ENCODE data around the gene PTPRG. TPM values are rescaled to one million over a fixed set of nuclear protein-coding genes. Genes with fewer than 3 reads are reported as not detected.
"Not testable (repeated sequence)": the region's sequence is repeated elsewhere in the genome, so short reads cannot be mapped to it uniquely, and the experiment has no call there.

Gene PTPRG
- polyA plus RNA-seq, 10 donors: 25.7 to 37.0 (median 33.0) TPM

GRCh38 chr3:61716693-61717092 lies 155.3 kb downstream of the PTPRG start:
- DNase-seq: not testable (repeated sequence)

GRCh38 chr3:61718565-61718964 lies 157.2 kb downstream of the PTPRG start:
- DNase-seq: no peak

DNA sequence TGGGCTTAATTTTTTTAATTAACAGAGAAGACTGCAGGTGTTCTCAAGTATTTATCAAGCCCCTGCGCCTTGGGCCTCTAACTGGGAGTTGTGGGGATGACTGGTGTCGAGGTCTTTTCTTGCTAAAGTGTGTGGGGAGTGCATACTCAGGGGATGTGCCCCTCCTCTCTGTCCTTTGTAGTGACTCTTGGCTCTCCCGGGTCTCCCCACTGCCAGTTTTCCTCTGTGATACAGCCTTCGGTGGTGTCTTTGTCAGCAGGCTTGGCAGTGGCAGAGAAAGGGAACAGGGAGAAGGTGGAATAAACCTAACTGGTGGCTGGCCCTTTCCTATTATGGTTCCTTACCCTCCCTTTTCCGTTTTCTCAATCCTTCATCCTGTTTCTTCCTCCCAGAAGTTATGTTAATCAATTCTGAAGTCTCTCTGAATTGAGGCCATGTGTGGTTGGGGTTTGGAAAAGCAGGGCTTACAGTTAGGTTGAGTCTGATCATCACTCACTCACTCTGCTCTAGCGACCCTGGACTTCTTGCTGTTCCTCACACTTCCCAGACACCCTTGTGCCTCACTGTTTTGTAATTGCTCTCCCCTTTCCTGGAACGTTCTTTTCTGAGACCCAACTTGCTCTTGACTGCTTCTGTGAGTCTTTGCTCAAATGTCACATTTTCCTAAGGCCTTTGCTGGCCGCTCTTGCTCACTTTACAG lies 158.1 kb downstream of the PTPRG start:
- DNase-seq: no peak

DNA sequence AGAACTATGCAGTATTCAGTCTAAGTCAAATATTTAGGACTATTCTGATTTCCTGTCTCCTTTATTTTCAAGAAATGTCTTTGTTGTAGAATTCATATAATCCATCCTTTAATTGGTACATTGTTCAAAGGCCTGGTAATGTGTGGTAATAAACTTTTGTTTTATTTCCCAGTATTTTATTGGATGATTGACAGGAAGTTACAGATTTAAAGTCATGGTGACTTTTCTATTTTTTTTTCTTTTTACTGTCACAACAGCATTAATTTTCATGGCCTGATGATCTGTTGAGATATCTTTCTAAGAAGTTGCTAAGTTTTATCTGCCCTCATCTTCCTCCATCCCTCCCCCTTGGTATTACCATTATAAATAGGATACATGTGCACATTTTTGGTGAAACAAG lies 161.7 kb downstream of the PTPRG start:
- DNase-seq: no peak

DNA sequence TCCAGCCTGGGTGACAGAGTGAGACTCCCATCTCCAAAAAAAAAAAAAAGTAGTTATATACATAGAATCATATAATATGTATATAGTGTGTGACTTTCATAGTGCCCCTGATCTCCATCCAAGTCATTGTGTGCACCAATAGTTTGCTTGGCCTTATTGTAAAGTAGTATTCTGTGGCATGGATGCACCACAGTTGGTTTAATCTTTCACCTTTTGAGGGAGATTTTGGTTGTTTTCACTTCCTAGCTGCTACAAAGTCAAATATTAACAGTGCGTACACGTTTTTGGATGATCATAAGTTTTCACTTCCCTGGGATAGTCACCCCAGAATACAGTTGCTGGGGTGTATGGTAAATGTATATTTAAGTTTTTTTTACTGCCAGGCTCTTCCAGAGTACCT lies 162.8 kb downstream of the PTPRG start:
- DNase-seq: no peak

DNA sequence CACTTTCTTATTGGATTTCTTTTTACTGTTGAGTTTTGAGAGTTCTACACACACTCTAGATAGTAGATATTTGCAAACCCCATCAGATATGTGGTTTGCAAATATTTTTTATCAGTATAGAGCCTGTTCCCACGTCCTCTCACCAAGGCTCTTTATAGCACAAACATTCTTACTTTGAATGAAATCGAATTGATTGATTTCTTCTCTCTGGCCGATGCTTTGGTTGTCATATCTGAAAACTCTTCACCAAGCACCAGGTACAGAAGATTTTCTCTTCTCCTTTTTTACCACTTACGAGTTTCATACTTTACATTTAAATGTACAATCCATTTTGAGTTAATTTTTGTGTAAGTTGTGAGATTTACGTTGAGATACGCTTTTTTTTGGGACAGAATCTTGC lies 163.4 kb downstream of the PTPRG start:
- DNase-seq: no peak

- peak in 1 of 3 donors; percentile 38 for DNase-seq
Observed at GRCh38 chr3:61725851-61726333, 164.5 kb downstream of the PTPRG start.

DNA sequence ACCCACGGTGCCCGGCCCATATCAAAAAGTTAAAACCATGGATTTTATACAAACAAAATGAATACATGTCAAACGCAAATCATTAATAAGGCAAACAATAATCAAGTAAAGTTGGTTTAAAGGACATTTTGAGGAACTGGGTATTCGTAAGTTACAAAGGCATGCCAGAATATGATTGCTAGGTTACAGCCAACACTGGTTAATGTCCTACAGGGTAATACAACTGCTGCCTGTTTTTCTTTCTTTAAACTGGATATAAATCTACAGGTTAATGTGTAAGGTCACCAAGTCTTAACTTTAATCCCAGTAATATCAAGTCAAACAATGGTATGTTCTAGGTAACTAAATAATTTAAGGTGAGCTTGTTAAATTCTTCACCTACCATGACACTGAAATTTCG lies 166.1 kb downstream of the PTPRG start:
- no peak for DNase-seq

DNA sequence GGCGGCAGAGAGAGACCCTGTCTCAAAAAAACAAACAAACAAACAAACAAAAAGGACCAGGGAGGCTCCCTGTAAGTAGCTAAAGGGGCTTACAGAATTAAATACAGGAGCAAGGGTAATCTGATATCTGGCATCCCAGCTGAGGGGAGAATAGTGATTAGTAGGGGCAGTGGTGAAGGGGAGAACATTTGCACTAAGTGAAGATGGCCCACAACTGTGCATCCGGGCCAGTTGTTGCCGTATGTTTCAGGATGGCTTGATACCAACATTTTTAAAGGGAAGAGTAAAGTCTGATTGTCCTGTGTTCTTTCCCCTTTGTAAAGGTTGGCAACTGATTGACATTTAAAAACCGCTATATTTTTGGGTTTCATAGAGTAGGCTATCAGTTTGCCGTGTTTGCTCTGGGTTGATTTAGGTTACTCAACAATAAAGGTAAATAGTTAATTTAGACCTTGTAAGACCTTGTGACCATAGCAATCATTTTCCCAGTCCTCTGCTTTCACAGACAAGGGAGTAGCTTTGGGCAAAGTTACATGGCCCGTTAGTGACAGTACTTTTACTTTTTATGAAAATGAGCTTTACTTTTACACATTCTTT lies 167.8 kb downstream of the PTPRG start:
- DNase-seq: peak in 1 of 3 donors; percentile 57

GRCh38 chr3:61730056-61730455 lies 168.7 kb downstream of the PTPRG start:
- DNase-seq: peak in 2 of 3 donors; percentile 55 to 77

DNA sequence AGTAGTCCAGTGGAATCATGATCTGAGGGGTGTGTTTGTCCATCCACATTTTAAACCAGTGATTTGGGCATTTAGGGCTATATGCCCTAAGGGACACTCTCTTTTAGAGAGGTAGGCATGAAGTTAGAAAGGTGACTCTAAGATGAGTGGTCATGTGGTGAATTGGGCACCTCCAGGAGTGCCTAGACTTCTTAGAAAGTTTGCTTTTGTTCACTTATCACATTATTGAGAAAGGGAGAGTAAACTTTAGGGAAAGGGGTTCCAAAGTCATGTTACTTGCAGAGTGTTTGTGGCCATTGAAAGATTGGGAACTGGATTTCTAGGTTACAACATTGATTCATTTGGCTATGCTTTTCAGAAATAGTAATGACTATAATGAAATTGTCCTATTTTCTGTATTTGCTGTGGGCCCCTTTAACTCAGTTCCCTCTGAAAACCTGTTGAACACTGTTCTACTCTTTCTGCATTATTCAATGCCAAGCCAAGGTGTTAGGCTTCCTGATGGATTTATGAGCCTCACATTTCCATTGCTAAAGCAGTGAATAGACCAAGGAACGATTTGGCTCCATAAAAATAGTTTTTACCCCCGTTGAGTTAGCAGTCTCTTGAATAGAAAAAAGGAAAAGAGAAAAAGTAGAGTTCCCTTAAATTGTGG lies 169.3 kb downstream of the PTPRG start:
- no peak for DNase-seq

DNA sequence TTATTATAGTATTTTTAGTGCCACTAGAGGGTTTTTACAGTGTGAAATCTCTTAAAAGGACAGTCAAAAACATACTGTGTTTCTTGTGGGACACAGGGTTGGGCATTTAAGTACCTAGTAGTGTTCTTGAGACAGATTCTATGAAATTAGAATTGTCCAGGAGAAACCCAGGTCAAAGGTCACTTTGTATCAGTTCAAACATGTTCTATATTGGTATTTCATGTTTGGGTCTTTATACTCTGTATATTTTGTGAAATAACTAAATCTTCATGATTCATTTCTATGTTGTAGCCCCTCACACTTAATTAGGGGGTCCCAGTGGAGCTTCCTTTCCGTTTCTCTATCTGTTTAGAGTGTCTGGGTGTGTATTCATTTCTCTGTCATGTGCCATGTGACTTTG lies 171.6 kb downstream of the PTPRG start:
- DNase-seq: no peak

DNA sequence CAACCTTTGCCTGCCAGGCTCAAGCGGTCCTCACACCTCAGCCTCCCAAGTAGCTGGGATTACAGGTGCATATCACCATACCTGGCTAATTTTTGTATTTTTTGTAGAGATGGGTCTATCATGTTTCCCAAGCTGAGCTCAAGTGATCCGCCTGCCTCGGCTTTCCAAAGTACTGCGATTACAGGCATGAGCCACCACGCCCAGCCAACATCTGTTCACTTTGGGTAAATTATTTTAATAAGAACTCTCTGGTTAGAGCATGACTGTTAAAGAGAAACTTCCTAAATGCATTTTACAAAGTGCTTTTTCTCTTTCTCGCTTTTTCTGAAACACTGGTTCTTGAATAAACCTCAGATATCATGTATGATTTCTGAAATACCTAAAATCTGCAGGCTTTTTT lies 172.5 kb downstream of the PTPRG start:
- DNase-seq: peak in 1 of 3 donors; percentile 66

DNA sequence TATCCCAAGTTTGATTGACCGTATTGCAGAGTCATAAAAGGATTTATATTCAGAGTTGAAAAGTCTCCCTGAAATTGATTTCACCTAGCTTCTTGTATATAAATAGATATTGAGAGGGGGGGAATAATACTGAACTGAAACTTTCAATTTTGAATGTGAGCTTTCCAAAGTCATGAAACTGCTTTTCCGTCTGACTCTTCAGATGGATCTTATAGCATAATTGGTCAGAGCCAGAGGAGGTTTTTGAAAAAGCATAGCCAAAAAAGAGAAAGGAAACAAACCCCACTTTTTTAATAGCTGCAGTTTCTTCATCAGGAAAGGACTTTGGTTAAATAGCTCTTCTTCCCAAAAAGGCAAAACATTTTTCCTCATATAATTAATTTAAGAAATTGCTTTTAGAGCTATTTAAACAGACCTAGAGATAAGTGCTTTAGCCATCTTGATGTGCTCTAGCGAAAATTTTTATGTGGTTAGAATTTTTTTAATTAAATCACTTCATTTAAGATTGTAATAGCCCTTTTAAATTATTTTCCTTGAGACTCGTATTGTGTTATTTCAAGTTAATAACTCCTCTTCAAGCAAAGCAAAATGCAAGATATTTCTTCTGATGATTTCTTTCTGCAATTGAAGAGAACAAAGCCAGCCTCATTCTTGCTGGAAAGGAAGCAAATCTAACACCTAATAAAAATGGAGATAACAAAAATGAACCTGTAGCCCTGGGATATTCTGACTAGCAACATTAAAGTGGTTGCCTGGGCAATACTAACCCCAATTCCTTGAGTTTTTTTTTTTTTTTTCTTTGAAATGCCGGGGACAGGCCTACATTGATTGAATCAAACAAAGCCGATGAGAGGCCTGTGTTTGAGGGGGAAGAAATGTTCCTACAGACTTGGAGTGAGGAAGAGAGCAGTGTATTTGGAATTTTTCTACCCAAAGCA lies 173.6 kb downstream of the PTPRG start:
- peak in 1 of 3 donors; percentile 54 for DNase-seq

DNA sequence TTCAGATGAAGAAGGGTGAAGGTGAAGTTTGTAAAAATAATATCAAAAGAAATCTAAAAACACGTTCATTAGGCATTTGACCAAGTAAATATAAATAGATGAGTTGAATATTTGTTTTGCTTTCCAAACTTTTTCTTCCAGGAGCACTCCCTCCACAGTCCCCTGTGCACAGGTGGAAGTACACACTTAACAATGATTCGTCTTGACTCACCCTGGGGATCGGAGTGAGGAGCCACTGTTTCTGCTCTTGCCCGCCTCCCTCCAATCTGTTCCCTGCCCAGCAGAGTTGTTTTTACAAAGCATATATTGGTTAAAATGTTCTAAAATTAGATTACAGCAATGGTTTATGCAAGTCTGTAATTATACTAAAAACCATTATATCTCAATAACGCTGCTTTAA lies 175.1 kb downstream of the PTPRG start:
- DNase-seq: no peak

- DNase-seq: no peak
Observed at GRCh38 chr3:61739640-61740039, 178.3 kb downstream of the PTPRG start.

DNA sequence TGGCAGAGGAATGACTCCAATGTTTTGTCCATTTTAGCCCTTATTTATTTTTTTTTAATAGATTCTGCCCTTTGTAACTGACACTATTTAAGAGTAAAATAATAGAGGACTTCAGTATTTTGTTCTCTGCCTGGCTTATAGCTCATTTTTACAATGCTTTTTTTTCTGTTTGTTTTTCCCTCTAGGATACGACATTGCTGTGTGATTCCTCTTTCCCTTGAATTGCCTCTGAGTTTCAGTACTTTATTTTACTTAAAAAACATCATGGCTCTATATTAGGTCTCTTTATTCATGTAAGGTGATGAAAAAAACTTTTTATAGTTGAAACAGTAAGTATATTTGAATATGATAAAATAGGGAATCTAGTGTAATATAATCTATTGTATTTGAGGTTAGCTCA lies 179.1 kb downstream of the PTPRG start:
- no peak for DNase-seq

DNA sequence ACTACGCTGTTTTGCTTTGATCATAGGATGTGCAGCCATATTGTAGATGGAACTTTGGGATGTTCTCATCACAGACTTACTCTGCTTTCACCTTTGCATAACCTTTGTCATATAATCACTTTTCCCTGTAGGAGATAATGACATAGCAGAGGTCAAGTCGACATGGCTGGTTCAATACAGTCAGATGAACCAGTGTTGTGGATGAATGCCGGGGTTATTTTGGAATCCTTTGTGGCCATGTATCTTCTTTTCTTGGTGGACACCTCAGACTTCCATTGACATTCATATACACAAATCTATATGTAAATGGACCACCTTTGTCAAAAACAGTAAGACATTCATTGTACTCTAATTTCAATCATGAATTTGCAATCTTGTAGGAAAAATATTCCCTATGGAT lies 180.2 kb downstream of the PTPRG start:
- DNase-seq: no peak

- peak in 1 of 3 donors; percentile 49 for DNase-seq
Observed at GRCh38 chr3:61742006-61742405, 180.6 kb downstream of the PTPRG start.

- no peak for DNase-seq
Observed at GRCh38 chr3:61743067-61743466, 181.7 kb downstream of the PTPRG start.

- no peak for DNase-seq
Observed at GRCh38 chr3:61743686-61744242, 182.4 kb downstream of the PTPRG start.

GRCh38 chr3:61748288-61748687 lies 186.9 kb downstream of the PTPRG start:
- DNase-seq: no peak
